Endodermal cell (in vitro differentiated cells): ENCODE measurements around the gene CDH23. TPM values are rescaled to one million over a fixed set of nuclear protein-coding genes. Genes with fewer than 3 reads are reported as not detected.

Experiments
- DNase-seq: peaks from one replicate; pipeline ENCODE4 v3.0.0-alpha.2; 2017
- H3K27ac ChIP-seq: 2 replicates; pipeline ENCODE4 v1.5.1; 2013; ENCODE audit warnings: mild to moderate bottlenecking, low read depth, low read length, moderate library complexity
- H3K27me3 ChIP-seq: 2 replicates; pipeline ENCODE4 v1.6.1; 2013; ENCODE audit warnings: mild to moderate bottlenecking, low read length, moderate library complexity; ENCODE audit not compliant: insufficient read depth, control insufficient read depth, poor library complexity, severe bottlenecking
- H3K36me3 ChIP-seq: 2 replicates; pipeline ENCODE4 v1.7.0; 2013; ENCODE audit warnings: mild to moderate bottlenecking, low read length, moderate library complexity; ENCODE audit not compliant: control insufficient read depth, insufficient read depth
- H3K4me1 ChIP-seq: one replicate; pipeline ENCODE4 v1.7.0; 2013; ENCODE audit warnings: low read length; ENCODE audit not compliant: control insufficient read depth, insufficient read depth
- H3K4me3 ChIP-seq: 2 replicates; pipeline ENCODE4 v1.5.1; 2013; ENCODE audit warnings: mild to moderate bottlenecking, low read length, moderate library complexity
- H3K9ac ChIP-seq: 2 replicates; pipeline ENCODE4 v1.6.1; 2013; ENCODE audit warnings: mild to moderate bottlenecking, low read length, moderate library complexity; ENCODE audit not compliant: poor library complexity, severe bottlenecking; ENCODE audit errors: extremely low read depth
- H3K9me3 ChIP-seq: 2 replicates; pipeline ENCODE4 v1.6.1; 2013; ENCODE audit warnings: mild to moderate bottlenecking, low read length, moderate library complexity; ENCODE audit not compliant: control insufficient read depth
- H3K27ac Mint-ChIP-seq: 2 replicates; pipeline ENCODE4 v1.8.0; 2020; ENCODE audit warnings: mixed read lengths
- H3K27me3 Mint-ChIP-seq: 2 replicates; pipeline ENCODE4 v1.8.0; 2021; ENCODE audit warnings: mild to moderate bottlenecking, mixed read lengths; ENCODE audit not compliant: insufficient read depth
- H3K36me3 Mint-ChIP-seq: 2 replicates; pipeline ENCODE4 v1.8.0; 2020; ENCODE audit warnings: low read depth, mixed read lengths
- H3K4me1 Mint-ChIP-seq: 2 replicates; pipeline ENCODE4 v1.8.0; 2020; ENCODE audit warnings: mixed read lengths
- H3K4me3 Mint-ChIP-seq: 2 replicates; pipeline ENCODE4 v1.8.0; 2020; ENCODE audit warnings: mild to moderate bottlenecking, moderate library complexity, mixed read lengths
- H3K9me3 Mint-ChIP-seq: 2 replicates; pipeline ENCODE4 v1.8.0; 2020; ENCODE audit warnings: mild to moderate bottlenecking, mixed read lengths
- WGBS, 2 experiments: methylation state at CpG; one replicate each; pipeline versions ENCODE4 v1.1.5 to v1.1.7; 2013; ENCODE audit warnings: missing lambda C conversion rate in 2 of 2, mixed read lengths in 1 of 2; ENCODE audit not compliant: insufficient coverage in 1 of 2, insufficient read length in 1 of 2; 5-methylcytosine and 5-hydroxymethylcytosine counted together
- total RNA-seq, 2 donors: library from RNA; stranded (reverse); fragmentation: NEBNext Ultra II Directional in 1 of 2; extraction: Animal tissue kit (Norgen Biotek cat#: 25700) in 1 of 2; gene quantifications; 2 replicates in 1 of 2; 3 replicates in 1 of 2; pipeline ENCODE4 v1.2.1, GENCODE V29; 2021
- TF ChIP-seq, protein P1 (sequence below): fragments of 200-600 bp; sonication (generic); conservative IDR thresholded peaks from 2 replicates; pipeline ENCODE4 v1.5.0; 2021; ENCODE audit warnings: antibody characterized with exemption, mild to moderate bottlenecking

The CDH23 gene
- total RNA-seq, 2 donors from 2014 or later: 2.1 to 4.2 TPM

DNA sequence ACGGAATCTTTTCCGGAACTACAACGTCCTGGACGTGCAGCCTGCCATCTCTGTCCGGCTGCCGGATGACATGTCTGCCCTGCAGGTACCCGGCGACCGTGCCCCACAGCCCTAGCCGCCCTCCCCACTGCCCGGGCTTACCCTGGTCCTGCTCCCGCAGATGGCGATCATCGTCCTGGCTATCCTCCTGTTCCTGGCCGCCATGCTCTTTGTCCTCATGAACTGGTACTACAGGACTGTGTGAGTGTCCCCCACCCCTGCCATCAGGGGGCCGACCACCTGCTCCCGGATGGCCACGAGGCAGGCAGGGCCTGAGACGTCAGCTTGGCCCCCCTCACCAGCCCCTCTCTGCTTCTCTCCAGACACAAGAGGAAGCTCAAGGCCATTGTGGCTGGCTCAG, 414.6 kb downstream of the CDH23 start:
- Mint-ChIP-seq H3K27me3 (peaks cover 2% of the 10 kb centered on the region), H3K27ac (no peak overlapping the region), H3K9me3 (no peaks in the 10 kb centered on the region), H3K4me1 (no peaks in the 10 kb centered on the region), H3K4me3 (no peak overlapping the region), H3K36me3 (peaks cover 22% of the 10 kb centered on the region)
- Histone ChIP-seq H3K36me3 (peaks cover 20% of the 10 kb centered on the region), H3K9me3 (no peaks in the 10 kb centered on the region), H3K27ac (peak overlapping the region; percentile 11), H3K4me1 (no peaks in the 10 kb centered on the region), H3K9ac (no peak overlapping the region), H3K4me3 (no peak overlapping the region), H3K27me3 (no peaks in the 10 kb centered on the region)
- WGBS, 2 experiments: 91 to 99% methylated on average over 16 to 19 of the region's 19 CpGs
- TF ChIP-seq, protein P1, sequence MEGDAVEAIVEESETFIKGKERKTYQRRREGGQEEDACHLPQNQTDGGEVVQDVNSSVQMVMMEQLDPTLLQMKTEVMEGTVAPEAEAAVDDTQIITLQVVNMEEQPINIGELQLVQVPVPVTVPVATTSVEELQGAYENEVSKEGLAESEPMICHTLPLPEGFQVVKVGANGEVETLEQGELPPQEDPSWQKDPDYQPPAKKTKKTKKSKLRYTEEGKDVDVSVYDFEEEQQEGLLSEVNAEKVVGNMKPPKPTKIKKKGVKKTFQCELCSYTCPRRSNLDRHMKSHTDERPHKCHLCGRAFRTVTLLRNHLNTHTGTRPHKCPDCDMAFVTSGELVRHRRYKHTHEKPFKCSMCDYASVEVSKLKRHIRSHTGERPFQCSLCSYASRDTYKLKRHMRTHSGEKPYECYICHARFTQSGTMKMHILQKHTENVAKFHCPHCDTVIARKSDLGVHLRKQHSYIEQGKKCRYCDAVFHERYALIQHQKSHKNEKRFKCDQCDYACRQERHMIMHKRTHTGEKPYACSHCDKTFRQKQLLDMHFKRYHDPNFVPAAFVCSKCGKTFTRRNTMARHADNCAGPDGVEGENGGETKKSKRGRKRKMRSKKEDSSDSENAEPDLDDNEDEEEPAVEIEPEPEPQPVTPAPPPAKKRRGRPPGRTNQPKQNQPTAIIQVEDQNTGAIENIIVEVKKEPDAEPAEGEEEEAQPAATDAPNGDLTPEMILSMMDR: no peak
- DNase-seq: no peak

DNA sequence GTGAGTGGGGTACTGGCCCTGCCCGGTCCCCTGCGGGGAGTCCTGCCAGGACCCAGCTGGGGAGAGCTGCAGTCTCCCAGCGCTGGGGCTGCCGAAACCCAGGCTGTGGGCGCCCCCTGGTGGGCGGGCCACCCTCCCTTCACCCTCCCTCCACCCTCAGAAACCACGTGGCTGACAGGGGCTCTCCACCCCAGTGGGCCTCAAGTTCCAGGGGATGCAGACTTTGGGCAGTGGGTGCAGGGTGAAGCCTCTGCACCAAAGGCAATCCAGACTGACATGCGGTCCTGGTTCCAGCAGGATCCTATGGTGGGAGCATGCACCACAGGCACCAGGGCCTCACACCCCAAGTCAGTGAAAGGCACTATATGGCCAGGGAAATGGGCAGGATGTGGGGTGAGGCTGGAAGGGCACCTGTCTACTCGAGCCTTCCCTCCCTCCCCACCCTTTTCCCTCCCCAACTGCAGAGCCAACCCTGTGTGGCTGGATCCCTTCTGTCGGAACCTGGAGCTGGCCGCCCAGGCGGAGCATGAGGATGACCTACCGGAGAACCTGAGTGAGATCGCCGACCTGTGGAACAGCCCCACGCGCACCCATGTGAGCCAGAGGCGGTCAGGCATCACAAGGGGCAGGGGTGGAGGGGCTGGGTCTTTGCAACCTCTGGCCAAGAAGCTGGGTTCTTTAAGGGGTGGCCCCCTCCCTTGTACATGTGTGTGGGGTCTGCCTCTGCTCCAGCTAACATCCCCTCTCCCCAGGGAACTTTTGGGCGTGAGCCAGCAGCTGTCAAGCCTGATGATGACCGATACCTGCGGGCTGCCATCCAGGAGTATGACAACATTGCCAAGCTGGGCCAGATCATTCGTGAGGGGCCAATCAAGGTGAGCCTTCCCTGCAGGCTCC, 415.5 kb downstream of the CDH23 start:
- Histone ChIP-seq H3K4me1 (no peaks in the 10 kb centered on the region), H3K36me3 (peaks cover 29% of the 10 kb centered on the region), H3K27me3 (no peaks in the 10 kb centered on the region), H3K27ac (no peak overlapping the region), H3K9me3 (no peaks in the 10 kb centered on the region), H3K4me3 (no peak overlapping the region), H3K9ac (no peak overlapping the region)
- Mint-ChIP-seq H3K4me1 (no peaks in the 10 kb centered on the region), H3K4me3 (no peak overlapping the region), H3K36me3 (peaks cover 31% of the 10 kb centered on the region), H3K9me3 (no peaks in the 10 kb centered on the region), H3K27ac (no peak overlapping the region), H3K27me3 (no peaks in the 10 kb centered on the region)
- 78 to 82% methylated on average over 16 to 21 of the region's 22 CpGs for WGBS, 2 experiments
- TF ChIP-seq, protein P1: peak; percentile 86
- peak; percentile 88 for DNase-seq

DNA sequence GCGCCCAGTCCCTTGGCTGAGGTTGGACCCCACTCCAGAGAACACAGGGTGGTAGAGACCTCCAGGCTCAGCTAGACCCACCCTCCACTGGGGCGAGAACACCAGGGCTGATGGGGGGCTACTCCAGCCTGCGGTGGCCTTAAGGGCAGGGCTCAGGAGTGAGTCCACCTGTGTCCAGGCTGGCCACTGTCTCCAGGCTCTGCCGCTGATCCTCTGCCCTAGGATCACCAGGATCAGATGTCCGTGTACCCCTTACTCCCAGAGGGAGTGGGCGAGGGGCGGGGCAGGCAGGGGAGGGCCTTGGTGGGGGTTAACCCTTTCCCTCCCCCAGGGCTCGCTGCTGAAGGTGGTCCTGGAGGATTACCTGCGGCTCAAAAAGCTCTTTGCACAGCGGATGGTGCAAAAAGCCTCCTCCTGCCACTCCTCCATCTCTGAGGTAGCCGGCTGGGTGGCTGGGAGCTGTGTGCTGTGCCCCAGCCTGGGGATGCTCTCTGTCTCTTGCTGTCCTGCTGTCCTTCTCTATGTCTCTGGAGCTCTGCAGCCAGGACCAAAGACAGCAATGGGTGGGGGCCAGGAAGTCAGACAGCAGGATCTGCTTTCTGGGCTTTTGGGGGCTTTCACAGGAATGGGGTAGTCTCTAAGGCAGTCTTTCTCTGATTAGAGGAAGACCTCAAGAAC, 416.3 kb downstream of the CDH23 start:
- no peak overlapping the region for H3K27ac ChIP-seq
- no peak overlapping the region for H3K4me3 ChIP-seq
- peaks cover 37% of the 10 kb centered on the region for H3K36me3 ChIP-seq
- H3K27me3 ChIP-seq: no peaks in the 10 kb centered on the region
- Mint-ChIP-seq H3K27me3 (no peaks in the 10 kb centered on the region), H3K4me1 (no peaks in the 10 kb centered on the region), H3K9me3 (no peaks in the 10 kb centered on the region), H3K36me3 (peaks cover 36% of the 10 kb centered on the region), H3K4me3 (no peak overlapping the region), H3K27ac (no peak overlapping the region)
- DNase-seq: no peak
- no peaks in the 10 kb centered on the region for H3K9me3 ChIP-seq
- 83 to 84% methylated on average over 9 to 11 of the region's 11 CpGs for WGBS, 2 experiments
- H3K9ac ChIP-seq: no peak overlapping the region
- H3K4me1 ChIP-seq: no peaks in the 10 kb centered on the region
- TF ChIP-seq, protein P1: no peak
